Anterior cingulate cortex (tissue), 58 donors: ENCODE data around the gene TPD52L1.
"Not testable (repeated sequence)": the region's sequence is repeated elsewhere in the genome, so short reads cannot be mapped to it uniquely, and the experiment has no call there.

ENCODE experiments used
- DNase-seq, 58 donors: peaks; one replicate each; lab custom pipeline; 2025; lab: John Stamatoyannopoulos, UW

TPD52L1 gene

DNA sequence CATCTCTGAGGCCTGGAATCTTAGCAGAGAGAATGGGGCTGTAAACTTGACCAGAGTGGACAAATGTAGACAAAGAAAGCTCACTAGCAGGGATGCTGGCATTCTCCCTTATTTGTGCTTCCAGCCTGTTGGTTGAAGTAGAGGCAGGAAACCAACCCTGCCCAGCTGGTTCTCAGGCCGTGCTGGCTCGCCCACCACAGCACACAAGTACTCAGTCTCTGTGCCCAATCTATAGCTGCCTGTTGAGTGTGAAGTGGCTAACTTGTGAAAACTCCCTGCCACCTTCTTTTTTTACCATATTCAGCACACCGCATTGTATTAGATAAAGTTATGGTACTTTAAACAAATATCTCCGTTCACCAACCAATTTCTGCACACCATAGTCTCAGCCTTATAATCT, 110.9 kb downstream of the TPD52L1 start:
- DNase-seq, result no peak

DNA sequence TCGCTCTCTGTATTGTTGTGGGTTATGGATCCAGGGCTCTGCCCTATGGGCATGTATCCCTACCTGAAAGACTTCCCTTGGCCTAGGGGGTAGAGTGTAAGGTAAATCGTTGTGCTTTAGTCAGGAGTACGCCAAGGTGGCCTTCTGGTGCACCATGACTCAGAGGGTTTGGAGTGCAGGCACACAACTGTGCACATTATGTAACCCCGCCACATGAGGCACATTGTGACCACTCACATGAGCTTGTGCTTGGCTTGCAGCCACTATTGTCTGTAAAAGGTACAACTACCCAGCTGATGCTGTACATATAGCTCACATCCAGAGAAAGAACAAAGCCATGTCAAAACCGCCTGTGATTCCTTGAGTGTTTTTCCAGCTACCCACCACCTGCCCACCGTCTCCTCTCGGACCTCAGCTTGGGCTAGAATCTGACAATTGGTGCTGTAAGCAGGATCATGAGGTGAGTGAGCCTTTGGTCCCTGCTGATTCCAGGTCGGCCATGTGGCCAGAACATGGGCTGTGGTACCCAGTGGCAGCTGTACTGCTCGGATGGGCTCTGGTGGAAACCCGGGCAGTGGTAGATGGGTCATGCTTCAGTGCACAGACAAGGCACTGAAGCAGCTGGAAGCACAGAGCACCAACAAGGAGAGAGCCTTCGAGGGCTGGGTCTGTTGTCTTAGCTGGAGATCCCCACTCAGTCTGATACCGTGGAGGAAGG, 114.4 kb downstream of the TPD52L1 start:
- no peak for DNase-seq

DNA sequence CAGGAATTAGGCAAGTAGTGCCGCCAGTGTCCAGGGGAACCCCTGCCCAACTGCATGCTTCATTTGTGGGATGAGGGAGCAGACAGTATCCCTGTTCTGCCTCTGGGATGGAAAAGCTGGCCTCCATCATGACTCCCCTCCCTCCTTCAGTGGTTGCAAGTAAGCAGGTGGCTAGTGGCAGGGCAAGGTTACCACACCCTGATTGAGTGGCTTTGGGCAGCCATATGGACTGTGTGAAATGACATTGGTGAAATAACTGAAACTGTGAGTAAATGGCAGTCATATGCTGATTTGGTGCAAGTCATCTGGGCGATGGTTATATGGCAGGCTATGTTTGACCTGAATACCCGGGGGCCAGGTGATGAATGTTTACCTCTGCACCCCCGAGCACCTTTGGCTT, 115.2 kb downstream of the TPD52L1 start:
- DNase-seq, result no peak

DNA sequence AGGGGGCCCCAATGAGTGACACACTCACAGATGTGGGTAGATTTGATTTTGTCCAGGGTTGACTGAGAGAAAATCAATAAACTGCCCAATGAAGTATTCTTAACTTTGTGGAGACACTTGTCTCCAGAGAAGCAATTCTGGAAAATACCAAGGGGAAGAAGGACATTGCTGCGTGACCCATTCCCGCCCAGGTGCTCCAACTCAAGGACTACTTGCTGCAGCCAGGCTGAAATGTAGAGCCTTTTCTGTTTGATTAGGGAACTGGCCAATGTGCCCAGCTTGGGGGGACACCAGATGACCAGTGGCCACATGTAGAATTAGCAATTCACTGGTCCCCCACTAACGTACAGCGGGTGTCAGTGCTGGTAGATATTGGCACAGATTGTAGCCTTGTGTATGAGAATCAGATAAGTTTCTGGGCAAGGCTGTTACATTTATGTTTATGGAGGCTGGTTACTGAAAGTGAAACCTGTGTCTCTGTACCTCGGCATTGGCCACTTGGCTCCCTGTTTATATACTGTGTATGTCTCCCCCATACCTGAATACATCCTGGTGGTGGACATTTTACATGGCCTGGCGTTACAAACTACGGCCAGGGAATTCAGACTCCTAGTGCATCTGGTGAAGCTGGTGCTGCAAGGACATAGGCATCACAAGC, 115.9 kb downstream of the TPD52L1 start:
- DNase-seq, result no peak

DNA sequence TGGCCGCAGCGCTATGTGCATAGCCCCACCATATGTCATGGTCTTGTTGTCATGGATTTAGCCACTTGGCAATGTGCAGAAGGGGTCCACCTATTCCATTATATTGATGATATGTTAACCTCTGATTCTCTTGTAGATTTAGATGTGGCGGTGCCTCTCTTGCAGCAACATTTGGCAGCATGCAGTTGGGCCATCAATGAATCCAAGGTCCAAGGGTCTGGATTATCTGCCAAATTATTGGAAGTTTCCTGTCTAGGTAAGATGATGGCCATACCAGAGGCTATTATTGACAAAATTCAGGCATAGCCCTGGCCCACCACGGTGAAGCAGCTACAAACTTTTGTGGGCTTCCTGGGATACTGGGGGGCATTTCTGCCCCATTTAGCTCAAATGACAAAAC, 116.8 kb downstream of the TPD52L1 start:
- DNase-seq, result no peak

DNA sequence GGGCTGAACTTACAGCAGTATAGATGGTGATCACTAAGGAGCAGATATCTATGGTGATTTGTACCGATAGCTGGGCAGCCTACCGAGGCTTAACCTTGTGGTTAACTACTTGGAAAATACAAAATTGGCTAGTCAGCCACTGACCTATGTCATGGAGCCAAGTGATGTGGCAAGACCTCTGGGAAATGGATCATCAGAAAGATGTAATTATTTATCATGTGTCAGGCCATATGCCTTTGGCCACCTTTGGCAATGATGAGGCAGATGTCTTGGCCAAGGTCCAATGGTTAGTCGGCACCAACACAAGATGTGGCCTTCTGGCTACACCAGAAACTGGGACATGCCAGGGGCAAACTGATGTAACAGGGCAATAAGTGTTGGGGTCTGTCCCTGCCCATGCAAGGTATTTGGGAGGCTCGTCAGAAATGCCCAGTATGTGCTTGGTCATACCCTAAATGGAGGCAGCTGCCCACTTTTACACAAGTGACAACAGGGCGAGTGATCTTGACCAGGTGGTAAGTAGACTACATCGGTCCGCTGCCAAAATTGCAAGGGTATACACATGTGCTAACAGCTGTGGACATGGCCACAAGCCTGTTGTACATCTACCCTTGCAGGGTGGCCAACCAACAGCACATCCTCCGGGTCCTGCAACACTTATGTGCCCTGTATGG, 118.0 kb downstream of the TPD52L1 start:
- no peak for DNase-seq

DNA sequence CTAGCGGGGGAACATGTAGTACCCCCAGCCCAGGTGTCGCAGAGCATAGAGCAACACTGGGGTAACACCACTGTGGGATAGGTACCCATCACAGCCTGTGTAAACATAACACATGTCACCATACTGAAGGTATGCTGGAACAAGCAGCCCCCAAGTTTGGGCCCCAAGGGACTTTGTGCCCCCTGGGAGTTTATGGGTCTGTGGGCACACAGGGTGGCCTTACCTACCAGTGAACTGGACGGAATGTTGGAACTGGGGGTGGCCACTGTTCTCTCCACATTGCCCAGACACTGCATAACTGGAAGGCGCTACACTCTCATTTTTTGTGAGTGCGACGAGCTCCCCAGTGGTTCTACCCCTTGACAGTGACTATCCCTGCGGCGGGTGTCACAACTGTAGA, 119.7 kb downstream of the TPD52L1 start:
- no peak for DNase-seq

DNA sequence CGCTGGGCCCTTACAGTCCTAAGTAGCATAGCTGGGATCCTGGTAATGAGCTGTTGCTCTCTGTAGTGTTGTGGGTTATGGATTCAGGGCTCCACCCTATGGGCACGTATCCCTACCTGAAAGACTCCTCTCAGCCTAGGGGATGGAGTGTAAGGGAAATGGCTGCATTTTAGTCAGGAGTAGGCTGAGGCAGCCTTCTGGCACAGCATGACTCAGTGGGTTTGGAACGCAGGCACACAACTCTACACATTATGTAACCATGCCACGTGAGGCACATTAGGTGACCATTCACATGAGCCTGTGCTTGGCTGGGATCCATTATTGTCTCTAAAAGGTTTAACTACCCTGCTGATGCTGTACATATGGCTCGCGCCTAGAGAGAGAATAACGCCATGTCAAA, 120.4 kb downstream of the TPD52L1 start:
- peak in 2 of 58 donors; percentile 4 to 6 for DNase-seq

DNA sequence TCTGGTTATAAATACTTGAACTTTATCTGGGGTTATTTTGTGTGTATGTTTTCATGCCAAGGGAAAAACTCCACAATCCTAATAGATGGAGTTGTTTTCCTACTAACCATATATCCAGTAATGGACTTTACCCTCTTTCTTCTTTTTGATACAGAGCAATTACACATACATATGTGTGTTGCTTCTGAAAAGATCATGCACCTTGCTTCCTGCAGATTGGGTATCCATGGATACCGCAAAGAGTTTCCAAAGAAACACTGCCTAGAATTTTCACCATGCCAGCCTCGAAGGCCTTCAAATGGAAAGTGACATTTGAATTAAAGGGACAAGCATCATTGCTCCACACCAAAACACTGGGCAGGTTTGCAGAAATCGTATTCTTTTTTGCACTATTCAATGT, 121.4 kb downstream of the TPD52L1 start:
- DNase-seq, result no peak

DNA sequence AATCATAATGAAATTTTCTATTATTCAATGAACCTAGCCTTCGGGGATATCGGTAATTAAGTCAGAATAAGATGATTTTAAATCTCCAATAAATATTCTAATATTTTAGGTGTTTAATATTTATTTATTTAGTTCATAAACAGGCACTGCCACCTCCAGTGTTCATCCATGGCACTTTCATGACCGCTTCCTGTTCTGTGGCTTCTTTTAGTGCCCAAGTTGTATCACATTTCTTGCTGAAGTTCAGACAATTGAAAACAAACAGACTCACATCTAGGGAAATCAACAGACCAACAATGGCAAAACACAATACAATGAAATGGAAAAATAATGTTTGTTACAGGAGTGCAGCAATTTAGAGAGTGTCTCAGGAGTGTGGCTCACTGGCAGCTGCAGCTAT, 122.2 kb downstream of the TPD52L1 start:
- DNase-seq, result no peak

DNA sequence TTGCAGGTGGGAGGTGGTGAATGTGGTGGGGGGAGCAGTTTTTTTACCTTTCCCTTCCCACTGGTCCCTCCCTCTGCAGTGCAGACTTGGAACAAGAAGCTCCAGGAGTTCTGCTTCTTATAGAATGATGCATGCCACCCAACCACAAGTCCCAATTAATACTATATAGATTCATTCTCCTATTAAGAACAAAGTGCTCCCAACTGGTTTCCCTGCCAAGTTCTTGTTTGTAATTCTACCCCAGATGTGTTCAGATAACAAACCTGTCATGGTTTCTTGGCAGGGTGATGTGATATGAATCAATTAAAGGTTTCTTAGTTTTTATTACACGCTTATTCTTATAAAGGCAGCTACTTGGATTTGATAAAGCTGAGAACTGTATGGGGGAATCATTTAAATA, 124.3 kb downstream of the TPD52L1 start:
- DNase-seq, result no peak

DNA sequence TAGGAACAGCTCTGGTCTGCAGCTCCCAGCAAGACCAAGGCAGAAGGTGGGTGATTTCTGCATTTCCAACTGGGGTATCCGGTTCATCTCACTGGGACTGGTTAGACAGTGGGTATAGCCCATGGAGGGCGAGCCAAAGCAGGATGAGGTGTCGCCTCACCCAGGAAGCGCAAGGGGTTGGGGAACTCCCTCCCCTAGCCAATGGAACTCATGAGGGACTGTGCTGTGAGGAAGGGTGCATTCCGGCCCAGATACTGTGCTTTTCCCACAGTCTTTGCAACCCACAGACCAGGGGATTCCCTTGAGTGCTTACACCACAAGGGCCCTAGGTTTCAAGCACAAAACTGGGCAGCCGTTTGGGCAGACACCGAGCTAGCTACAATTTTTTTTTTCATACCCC, 126.4 kb downstream of the TPD52L1 start:
- DNase-seq, result no peak

DNA sequence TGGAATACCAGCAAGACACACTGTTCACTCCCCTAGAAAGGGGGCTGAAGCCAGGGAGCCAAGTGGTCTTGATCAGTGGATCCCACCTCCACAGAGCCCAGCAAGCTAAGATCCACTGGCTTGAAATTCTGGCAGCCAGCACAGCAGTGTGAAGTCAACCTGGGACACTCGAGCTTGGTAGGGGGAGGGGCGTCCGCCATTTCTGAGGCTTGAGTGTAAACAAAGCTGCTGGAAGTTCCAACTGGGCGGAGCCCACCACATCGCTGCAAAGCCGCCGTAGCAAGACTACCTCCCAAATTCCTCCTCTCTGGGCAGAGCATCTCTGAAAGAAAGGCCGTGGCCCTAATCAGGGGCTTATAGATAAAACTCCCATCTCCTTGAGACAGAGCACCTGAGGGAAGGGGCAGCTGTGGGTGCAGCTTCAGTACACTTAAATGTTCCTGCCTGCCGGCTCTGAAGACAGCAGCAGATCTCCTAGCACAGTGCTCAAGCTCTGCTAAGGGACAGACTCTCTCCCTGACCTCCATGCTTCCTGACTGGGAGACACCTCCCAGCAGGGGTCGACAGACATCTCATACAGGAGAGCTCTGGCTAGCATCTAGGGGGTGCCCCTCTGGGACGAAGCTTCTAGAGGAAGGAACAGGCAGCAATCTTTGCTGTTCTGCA, 126.9 kb downstream of the TPD52L1 start:
- DNase-seq, result not testable (repeated sequence)

DNA sequence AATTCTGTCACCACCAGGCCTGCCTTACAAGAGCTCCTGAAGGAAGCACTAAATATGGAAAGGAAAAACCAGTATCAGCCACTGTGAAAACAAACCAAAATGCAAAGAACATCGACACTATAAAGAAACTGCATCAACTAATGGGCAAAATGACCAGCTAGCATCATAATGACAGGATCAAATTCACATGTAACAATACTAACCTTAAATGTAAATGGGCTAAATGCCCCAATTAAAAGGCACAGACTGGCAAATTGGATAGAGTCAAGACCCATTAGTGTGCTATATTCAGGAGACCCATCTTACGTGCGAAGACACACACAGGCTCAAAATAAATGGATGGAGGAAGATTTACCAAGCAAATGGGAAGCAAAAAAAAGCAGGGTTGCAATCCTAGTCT, 128.9 kb downstream of the TPD52L1 start:
- not testable (repeated sequence) for DNase-seq

DNA sequence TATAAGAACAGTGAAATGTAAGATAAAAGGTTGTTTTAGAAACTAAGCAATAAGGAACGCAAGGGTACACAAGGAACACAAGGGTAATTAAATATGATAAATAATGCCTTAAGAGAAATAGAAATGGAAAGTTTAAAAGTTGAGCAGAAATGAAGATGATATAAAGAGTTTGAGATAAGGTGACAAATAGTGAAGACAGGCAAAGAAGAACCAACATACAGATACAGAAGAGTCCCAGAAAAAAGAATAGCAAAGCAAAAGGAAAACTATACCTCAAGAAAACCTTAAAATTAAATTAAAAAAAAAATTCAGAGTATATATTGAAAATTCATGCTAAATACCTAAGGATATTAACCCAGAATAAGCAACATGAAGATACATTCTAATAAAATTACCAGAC, 131.8 kb downstream of the TPD52L1 start:
- no peak for DNase-seq

DNA sequence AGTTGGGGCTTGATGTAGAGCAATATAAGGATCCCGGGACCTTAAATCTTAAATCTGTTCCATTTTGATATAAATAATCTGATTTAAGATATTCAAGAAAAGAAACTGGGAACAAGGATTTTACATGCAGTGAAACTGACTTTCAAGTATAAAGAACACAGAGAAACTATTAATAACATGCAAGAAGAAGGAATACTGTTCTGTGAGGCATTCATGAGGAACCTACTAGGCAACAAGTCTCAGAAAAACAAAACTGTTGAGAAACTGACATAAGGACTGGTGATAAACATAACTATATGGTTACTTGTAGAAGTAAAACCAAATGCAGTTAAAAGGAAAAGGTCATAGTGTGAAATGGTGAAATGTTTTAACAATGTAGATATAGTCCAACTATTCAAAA, 132.4 kb downstream of the TPD52L1 start:
- no peak for DNase-seq

DNA sequence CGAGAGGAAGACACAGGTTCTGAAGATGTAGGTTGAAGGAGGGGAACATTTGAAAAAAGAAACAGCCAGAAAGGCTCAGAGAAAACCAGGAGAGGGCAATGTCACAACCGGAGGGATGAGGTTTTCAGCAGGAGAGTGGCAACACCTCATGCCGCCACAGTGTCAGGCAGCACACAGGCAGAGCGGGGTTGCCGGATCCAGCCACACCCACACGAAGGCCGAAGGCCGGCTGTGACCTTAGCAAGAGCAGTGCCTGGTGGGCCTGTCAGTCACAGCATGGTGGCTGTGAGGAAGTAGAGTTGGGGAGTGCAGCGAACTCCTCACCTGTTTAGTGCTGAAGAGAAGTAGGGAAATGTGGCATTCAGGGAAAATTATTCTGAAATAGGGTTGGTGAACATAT, 134.1 kb downstream of the TPD52L1 start:
- DNase-seq, result no peak

DNA sequence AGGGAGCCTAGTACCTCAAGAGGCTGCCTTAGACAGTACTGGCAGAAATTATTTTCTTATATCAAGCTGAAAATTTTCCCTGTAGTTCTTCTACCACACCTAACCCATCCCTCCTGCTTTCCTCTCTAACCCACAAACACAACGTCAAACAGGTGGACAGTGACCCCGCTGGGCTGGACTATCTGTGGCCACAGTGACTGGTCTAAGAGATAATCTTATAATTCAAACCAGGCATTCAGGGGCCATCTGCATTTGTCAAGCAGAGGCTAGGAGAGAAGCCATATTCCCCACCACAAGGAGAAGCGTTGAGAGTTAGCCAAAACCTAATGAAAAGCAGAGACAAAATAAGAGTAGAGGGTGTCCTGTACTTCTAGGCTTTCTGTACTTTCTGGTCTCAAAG, 140.0 kb downstream of the TPD52L1 start:
- no peak for DNase-seq

DNA sequence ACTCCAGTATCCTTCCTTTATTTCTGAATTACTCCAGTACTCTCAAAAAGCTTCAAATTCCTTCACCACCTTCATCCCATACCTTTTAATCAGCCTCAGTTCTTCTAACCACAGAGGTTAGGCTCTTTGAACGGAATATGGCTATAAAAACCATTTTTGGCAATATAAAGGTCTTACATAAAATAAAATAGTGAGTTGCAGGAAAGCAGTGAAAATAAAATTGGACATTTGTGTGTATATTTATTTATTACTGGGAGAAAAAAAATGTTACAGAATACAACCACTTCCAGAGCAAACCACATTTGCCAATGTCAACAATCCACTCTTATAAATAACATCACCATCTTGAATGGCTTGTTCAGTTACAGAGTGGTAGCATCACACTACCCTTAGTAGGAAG, 140.5 kb downstream of the TPD52L1 start:
- no peak for DNase-seq

DNA sequence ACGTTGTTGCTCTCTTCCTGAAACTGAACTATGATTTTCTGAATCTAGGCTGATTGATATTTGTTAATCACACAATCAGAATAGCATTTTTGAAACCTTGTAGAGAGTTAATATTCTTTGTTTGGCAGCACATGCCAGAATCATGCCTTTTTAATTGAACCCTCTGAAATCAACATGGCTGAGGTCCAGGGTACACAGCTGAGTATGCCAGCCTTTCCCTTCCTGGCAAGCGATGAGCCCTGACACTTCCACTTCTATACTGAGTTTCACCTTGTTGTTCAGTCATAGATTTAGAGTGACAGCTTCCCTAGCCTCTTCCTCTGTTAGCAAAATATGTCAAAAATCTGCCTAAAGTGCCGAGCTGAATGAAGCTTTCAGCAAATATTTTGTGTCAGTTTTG, 141.4 kb downstream of the TPD52L1 start:
- no peak for DNase-seq

DNA sequence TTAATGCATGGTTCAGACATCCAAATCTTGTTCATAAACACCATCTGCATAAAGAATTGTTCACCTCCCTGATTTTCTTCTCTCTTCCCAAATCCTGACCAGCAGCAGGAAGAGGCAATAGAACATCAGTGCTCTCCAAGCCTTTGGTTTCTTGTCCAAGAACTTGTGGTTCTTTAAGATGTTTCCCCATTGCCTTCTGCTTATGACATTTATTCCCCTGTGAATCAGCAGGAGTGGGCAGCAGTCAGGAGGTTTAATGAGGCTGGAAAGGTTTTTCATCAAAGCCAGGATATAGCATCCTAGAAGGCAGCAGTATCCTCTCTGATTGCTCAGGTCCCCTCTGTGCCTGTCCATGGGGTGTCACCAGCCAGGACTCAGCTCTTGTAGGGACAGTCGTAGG, 142.9 kb downstream of the TPD52L1 start:
- DNase-seq, result no peak
